NCI-H1436 treated with DMSO at 0.1 percent for 48 hours (cell line): ENCODE measurements around the gene PEAK3.

Experiments
- DNase-seq: peaks from one replicate; lab custom pipeline; 2025; lab: John Stamatoyannopoulos, UW

The PEAK3 gene

GRCh38 chr19:2249880-2250765 is 31.9 kb downstream of the PEAK3 start:
- no peak for DNase-seq

DNA sequence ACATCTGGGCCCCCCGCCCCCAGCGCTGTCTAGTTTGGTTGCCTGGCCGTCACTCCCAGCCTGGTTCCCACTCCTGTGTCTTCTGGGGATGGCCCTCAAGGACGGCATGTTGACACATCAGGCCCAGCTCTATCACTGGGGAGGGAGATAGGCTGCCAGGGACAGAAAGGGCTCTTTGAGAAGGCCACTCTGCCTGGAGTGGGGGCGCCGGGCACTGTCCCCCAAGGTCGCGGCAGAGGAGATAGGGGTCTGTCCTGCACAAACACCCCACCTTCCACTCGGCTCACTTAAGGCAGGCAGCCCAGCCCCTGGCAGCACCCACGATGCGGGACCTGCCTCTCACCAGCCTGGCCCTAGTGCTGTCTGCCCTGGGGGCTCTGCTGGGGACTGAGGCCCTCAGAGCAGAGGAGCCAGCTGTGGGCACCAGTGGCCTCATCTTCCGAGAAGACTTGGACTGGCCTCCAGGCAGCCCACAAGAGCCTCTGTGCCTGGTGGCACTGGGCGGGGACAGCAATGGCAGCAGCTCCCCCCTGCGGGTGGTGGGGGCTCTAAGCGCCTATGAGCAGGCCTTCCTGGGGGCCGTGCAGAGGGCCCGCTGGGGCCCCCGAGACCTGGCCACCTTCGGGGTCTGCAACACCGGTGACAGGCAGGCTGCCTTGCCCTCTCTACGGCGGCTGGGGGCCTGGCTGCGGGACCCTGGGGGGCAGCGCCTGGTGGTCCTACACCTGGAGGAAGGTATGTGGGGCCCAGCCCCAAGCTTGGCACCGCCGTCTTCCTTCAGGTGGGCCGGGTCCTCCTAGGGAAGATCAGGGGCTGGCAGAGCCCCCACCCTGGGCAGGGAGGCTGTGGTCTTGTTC is 32.7 kb downstream of the PEAK3 start, which contains the start of gene AMH:
AMH (plus strand) TSS at position 314 of the 857 bp plus-strand sequence; CDS start at position 324, 10 bp downstream.
- no peak for DNase-seq

DNA sequence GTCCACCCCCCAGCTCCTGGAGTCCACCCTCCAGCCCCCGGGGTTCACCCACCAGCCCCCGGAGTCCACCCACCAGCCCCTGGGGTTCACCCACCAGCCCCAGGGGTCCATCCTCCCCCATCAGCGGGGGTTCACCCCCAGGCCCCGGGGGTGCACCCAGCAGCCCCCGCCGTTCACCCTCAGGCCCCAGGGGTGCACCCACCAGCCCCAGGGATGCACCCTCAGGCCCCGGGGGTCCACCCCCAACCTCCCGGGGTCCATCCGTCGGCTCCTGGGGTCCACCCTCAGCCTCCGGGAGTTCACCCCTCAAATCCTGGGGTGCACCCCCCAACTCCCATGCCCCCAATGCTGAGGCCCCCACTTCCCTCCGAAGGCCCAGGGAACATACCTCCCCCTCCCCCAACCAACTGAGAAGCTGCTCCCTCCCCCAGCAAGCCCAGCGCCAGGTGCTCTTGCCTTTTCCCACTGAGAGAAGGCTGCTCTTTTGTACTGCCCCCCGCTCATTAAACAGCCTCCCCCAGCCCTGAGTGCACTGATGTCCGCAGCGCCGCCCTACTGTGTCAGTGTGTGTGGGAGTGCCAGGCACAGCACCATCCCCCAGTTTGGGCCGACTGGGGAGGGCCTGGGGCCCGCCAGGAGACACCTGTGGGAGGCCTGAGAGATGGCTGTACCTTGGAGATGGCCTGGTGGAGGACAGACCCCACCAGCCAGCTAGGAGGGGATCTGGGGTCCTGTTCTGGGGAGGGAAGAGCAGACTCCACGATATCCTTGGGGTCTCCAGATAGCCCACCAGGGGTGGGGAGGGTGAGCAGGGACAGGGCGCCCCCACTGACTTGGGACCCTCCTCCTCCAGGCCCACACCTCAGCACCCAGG is 33.6 kb downstream of the PEAK3 start:
- DNase-seq, result no peak

DNA sequence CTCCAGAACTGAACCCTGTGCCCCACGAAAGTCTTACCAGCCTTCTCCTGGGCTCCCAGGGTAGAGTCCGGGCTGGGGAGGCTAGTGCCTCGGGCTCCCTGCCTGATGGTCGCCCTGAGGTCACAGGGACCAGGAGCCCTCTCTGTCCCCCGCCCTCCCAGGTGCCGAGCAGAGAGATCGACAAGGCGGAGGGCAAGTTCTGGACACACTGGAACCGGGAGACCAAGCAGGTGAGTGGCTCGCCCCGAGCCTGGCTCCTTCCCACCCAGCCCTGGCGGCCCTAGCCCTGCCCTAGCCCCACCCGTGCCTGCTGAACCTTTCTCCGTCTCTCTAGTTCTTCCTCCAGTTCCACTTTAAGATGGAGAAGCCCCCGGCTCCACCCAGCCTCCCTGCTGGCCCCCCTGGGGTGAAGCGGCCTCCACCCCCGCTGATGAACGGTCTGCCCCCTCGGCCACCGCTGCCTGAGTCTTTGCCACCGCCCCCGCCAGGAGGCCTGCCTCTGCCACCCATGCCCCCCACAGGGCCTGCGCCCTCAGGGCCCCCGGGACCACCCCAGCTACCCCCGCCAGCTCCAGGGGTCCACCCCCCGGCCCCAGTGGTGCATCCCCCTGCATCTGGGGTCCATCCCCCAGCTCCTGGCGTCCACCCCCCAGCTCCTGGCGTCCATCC is 34.4 kb downstream of the PEAK3 start:
- no peak for DNase-seq

DNA sequence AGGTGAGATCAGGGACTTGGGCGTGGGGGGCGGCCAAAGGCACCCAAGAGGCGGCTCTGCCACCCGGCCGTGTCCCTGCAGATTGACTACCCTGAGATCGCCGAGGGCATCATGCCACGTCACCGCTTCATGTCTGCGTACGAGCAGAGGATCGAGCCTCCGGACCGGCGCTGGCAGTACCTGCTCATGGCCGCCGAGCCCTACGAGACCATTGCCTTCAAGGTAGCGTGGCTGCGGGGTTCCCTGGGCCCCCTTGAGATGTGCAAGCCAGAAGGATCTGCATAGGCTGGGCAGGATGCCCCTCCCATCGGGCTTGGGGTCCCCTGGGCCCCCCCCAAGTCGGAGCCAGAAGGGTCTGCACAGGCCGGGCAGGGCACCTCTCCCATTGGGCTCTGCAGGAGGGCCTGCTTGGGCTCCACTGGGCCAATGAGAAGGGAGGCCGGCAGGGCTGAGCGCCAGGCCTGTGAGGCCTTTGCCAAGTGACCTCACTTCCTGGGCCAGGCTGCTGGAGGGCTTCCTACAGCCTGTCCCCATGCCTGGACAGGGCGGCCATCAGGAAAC is 35.1 kb downstream of the PEAK3 start:
- DNase-seq, result no peak

- no peak for DNase-seq
Measured at GRCh38 chr19:2246014-2246620, 35.9 kb downstream of the PEAK3 start.

- DNase-seq, result no peak
Measured at GRCh38 chr19:2245273-2245672, 36.7 kb downstream of the PEAK3 start.

- DNase-seq, result no peak
Measured at GRCh38 chr19:2244486-2244885, 37.5 kb downstream of the PEAK3 start.

GRCh38 chr19:2244125-2244411 is 37.9 kb downstream of the PEAK3 start:
- no peak for DNase-seq

DNA sequence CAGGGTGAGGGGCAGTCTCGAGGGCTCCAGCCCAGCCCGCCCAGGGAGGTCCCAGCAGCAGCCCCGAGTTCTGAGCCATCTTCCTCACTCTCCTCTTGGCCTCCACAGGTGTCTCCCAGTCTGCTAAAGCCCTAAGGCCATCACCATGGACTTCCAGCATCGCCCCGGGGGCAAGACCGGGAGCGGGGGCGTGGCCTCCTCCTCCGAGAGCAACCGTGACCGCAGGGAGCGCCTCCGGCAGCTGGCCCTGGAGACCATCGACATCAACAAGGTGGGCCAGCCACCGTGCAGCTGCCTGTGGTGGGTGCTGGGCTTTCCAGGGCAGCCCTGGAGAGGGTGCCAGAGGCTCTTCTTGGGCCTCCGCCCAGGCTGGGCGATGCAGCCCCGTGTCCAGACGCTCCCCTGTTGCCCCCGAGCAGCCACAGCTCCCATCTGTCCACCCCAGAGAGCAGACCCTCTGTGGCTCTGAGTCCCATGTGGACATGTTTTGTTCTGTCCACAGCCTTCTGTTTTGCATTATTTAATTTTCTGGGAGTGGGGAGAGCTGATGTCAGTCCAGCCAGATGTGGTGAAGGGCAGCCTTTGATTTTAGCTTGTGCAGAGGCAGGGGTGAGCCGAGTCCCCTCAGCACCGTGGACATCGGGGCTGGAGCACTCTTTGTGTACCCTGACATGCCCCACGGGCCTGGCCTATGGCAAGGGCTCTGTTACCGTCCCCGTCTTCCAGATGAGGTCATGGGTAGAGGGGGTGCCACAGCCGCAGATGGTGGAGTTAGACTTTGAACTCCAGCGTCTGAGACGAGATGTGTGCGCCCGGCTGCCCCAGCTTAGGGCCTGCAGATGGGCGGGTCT is 38.5 kb downstream of the PEAK3 start:
- no peak for DNase-seq

GRCh38 chr19:2242816-2243215 is 39.2 kb downstream of the PEAK3 start:
- DNase-seq, result no peak

- DNase-seq, result no peak
Measured at GRCh38 chr19:2242092-2242537, 39.9 kb downstream of the PEAK3 start.

GRCh38 chr19:2240881-2241760 is 40.9 kb downstream of the PEAK3 start:
- no peak for DNase-seq

GRCh38 chr19:2239771-2240770 is 41.9 kb downstream of the PEAK3 start:
- no peak for DNase-seq

- no peak for DNase-seq
Measured at GRCh38 chr19:2239173-2239572, 42.8 kb downstream of the PEAK3 start.

GRCh38 chr19:2237869-2238153 is 44.2 kb downstream of the PEAK3 start:
- no peak for DNase-seq

- DNase-seq, result no peak
Measured at GRCh38 chr19:2237051-2237868, 44.7 kb downstream of the PEAK3 start.
